Measurements from ENCODE around the gene BMP5.

Gene BMP5

GRCh38 chr6:55886185-55886836, 10.9 kb upstream of the BMP5 start:
- no peaks in the 10 kb centered on the region for H3K79me2 ChIP-seq (ENCODE audit: insufficient read depth, low read length)
- no peak overlapping the region for H3K4me3 ChIP-seq (ENCODE audit: insufficient read depth, low read length, poor library complexity, severe bottlenecking)
- no peak overlapping the region for H3K27ac ChIP-seq (ENCODE audit: low read depth, low read length)
- TF ChIP-seq CTCF (IDR thresholded peaks at IDR 0.05; ENCODE audit: insufficient read depth, low read length, poor library complexity, severe bottlenecking) (peak; percentile 9), EZH2phosphoT487 (conservative IDR thresholded peaks at IDR 0.05; ENCODE audit: low read length) (no peak)
- H3K27me3 ChIP-seq (ENCODE audit: low read length): no peaks in the 10 kb centered on the region
- no peaks in the 10 kb centered on the region for H4K20me1 ChIP-seq (ENCODE audit: low read depth, low read length)
- H3K4me2 ChIP-seq (ENCODE audit: low read depth, low read length, poor library complexity, severe bottlenecking): no peak overlapping the region
- H3F3A ChIP-seq (ENCODE audit: insufficient read depth): no peaks in the 10 kb centered on the region
- H3K9ac ChIP-seq (ENCODE audit: low read length): no peak overlapping the region
- H2AFZ ChIP-seq (ENCODE audit: low read depth, low read length, severe bottlenecking): no peak overlapping the region
- no peaks in the 10 kb centered on the region for H3K9me2 ChIP-seq (replicated peaks; ENCODE audit: insufficient read depth, low read length)
- no peaks in the 10 kb centered on the region for H3K36me3 ChIP-seq (ENCODE audit: low read length)
- H3K9me3 ChIP-seq (ENCODE audit: insufficient read depth, low read length): no peaks in the 10 kb centered on the region

- no peak for TF ChIP-seq EZH2phosphoT487 (conservative IDR thresholded peaks at IDR 0.05; ENCODE audit: low read length)
- TF ChIP-seq CTCF (IDR thresholded peaks at IDR 0.05; ENCODE audit: insufficient read depth, low read length, poor library complexity, severe bottlenecking): no peak
- H3K9me2 ChIP-seq (replicated peaks; ENCODE audit: insufficient read depth, low read length): no peaks in the 10 kb centered on the region
- H3K27ac ChIP-seq (ENCODE audit: low read depth, low read length): no peak overlapping the region
- no peaks in the 10 kb centered on the region for H3K9me3 ChIP-seq (ENCODE audit: insufficient read depth, low read length)
- H3K36me3 ChIP-seq (ENCODE audit: low read length): no peaks in the 10 kb centered on the region
- no peak overlapping the region for H3K9ac ChIP-seq (ENCODE audit: low read length)
- H4K20me1 ChIP-seq (ENCODE audit: low read depth, low read length): no peaks in the 10 kb centered on the region
- no peaks in the 10 kb centered on the region for H3K27me3 ChIP-seq (ENCODE audit: low read length)
- no peak overlapping the region for H3K4me3 ChIP-seq (ENCODE audit: insufficient read depth, low read length, poor library complexity, severe bottlenecking)
- no peaks in the 10 kb centered on the region for H3K79me2 ChIP-seq (ENCODE audit: insufficient read depth, low read length)
- H3K4me2 ChIP-seq (ENCODE audit: low read depth, low read length, poor library complexity, severe bottlenecking): no peak overlapping the region
- H3F3A ChIP-seq (ENCODE audit: insufficient read depth): no peaks in the 10 kb centered on the region
- H2AFZ ChIP-seq (ENCODE audit: low read depth, low read length, severe bottlenecking): no peak overlapping the region
These were observed 7.6 kb upstream of the BMP5 start for GRCh38 chr6:55882718-55883569.

- no peaks in the 10 kb centered on the region for H3F3A ChIP-seq (ENCODE audit: insufficient read depth)
- no peak overlapping the region for H3K27ac ChIP-seq (ENCODE audit: low read depth, low read length)
- H3K79me2 ChIP-seq (ENCODE audit: insufficient read depth, low read length): no peaks in the 10 kb centered on the region
- H3K4me3 ChIP-seq (ENCODE audit: insufficient read depth, low read length, poor library complexity, severe bottlenecking): no peak overlapping the region
- no peak overlapping the region for H3K4me2 ChIP-seq (ENCODE audit: low read depth, low read length, poor library complexity, severe bottlenecking)
- H3K9me2 ChIP-seq (replicated peaks; ENCODE audit: insufficient read depth, low read length): no peaks in the 10 kb centered on the region
- no peak for TF ChIP-seq CTCF (IDR thresholded peaks at IDR 0.05; ENCODE audit: insufficient read depth, low read length, poor library complexity, severe bottlenecking)
- TF ChIP-seq EZH2phosphoT487 (conservative IDR thresholded peaks at IDR 0.05; ENCODE audit: low read length): no peak
- no peaks in the 10 kb centered on the region for H3K27me3 ChIP-seq (ENCODE audit: low read length)
- H4K20me1 ChIP-seq (ENCODE audit: low read depth, low read length): no peaks in the 10 kb centered on the region; the same call in 1 of the 2 replicates
- no peak overlapping the region for H2AFZ ChIP-seq (ENCODE audit: low read depth, low read length, severe bottlenecking)
- no peaks in the 10 kb centered on the region for H3K36me3 ChIP-seq (ENCODE audit: low read length)
- H3K9ac ChIP-seq (ENCODE audit: low read length): no peak overlapping the region
- no peaks in the 10 kb centered on the region for H3K9me3 ChIP-seq (ENCODE audit: insufficient read depth, low read length)
These were observed 1.9 kb upstream of the BMP5 start for GRCh38 chr6:55877283-55877682.
